HCT116 (cell line): Measurements from ENCODE around the gene FRMD3. TPM values are rescaled to one million over a fixed set of nuclear protein-coding genes. Genes with fewer than 3 reads are reported as not detected.

ENCODE experiments used
- ATAC-seq: fragments of 200-7000 bp; cut with Tn5 transposase; 2 replicates; pipeline ENCODE4 v1.9.1; 2020; ENCODE audit warnings: mild to moderate bottlenecking, moderate library complexity
- BruUV-seq: library from RNA; stranded (reverse); fragments of 400-500 nt; replicated peaks from 2 replicates; lab custom pipeline; 2021; lab: Mats Ljungman, UMichigan
- CTCF ChIA-PET: fragments of 300-600 bp; sonication (Branson Sonifier 250); formaldehyde crosslinking; loops from one replicate; lab custom pipeline; 2021; ENCODE audit warnings: antibody characterized with exemption; lab: Charles Lee
- POLR2A ChIA-PET: fragments of 300-600, 350-600 bp; sonication (Branson Sonifier 250); formaldehyde crosslinking; loops from one replicate; lab custom pipeline; 2021; ENCODE audit warnings: antibody characterized with exemption; lab: Charles Lee
- RAD21 ChIA-PET, 2 experiments: fragments of 300-600 bp; sonication (Branson Sonifier 250); formaldehyde crosslinking; loops; one replicate each; lab custom pipeline; 2023; ENCODE audit warnings: low total read pairs in 2 of 2; ENCODE audit not compliant: uncharacterized antibody in 2 of 2, unreplicated experiment in 2 of 2, low non-redundant PET in 1 of 2; lab: Charles Lee
- DNase-seq: peaks from one replicate; pipeline ENCODE4 v3.0.0-alpha.2; 2010; ENCODE audit warnings: low read depth, low spot score
- H2AFZ ChIP-seq: fragments of 200-600 bp; shearing (Covaris generic), sonication (generic); 2 replicates; pipeline ENCODE4 v1.6.1; 2017; ENCODE audit warnings: low read depth, mixed run types, mixed read lengths, antibody characterized with exemption, low read length; ENCODE audit not compliant: poor library complexity, severe bottlenecking
- H3K27ac ChIP-seq: 2 replicates; pipeline ENCODE4 v1.5.1; 2012; ENCODE audit warnings: low read depth, low read length
- H3K27me3 ChIP-seq: fragments of 200-600 bp; sonication (generic); 2 replicates; pipeline ENCODE4 v1.6.1; 2016; ENCODE audit warnings: mixed run types, low read length, mixed read lengths; ENCODE audit not compliant: insufficient read depth
- H3K36me3 ChIP-seq, 2 experiments: fragments of 200-500 bp in 1 of 2; fragments of 200-600 bp in 1 of 2; sonication (Bioruptor generic) in 1 of 2; sonication (generic) in 1 of 2; 2 replicates each; pipeline versions ENCODE4 v1.5.1 to v1.6.1; 2014 to 2016; ENCODE audit warnings: low read length in 2 of 2, inconsistent platforms in 1 of 2, mixed read lengths in 1 of 2, mixed run types in 1 of 2; ENCODE audit not compliant: insufficient read depth in 2 of 2, control insufficient read depth in 1 of 2
- H3K4me1 ChIP-seq, 2 experiments: fragments of 200-600 bp in 1 of 2; sonication (generic) in 1 of 2; 2 replicates each; pipeline versions ENCODE4 v1.5.1 to v1.6.1; 2012 to 2017; ENCODE audit warnings: low read length in 2 of 2, inconsistent platforms in 1 of 2, mild to moderate bottlenecking in 1 of 2, mixed read lengths in 1 of 2, mixed run types in 1 of 2, moderate library complexity in 1 of 2; ENCODE audit not compliant: insufficient read depth in 2 of 2, control insufficient read depth in 1 of 2
- H3K4me2 ChIP-seq: fragments of 200-600 bp; sonication (generic); 2 replicates; pipeline ENCODE4 v1.6.1; 2017; ENCODE audit warnings: mixed run types, low read length, mixed read lengths
- H3K4me3 ChIP-seq, 2 experiments: fragments of 200-600 bp in 1 of 2; sonication (generic) in 1 of 2; replicated peaks in 1 of 2; 2 replicates each; pipeline ENCODE4 v1.5.1; 2011 to 2016; ENCODE audit warnings: low read length in 2 of 2, control low read depth in 1 of 2, low read depth in 1 of 2, mild to moderate bottlenecking in 1 of 2, mixed read lengths in 1 of 2, mixed run types in 1 of 2
- H3K79me2 ChIP-seq: fragments of 200-600 bp; sonication (generic); 2 replicates; pipeline ENCODE4 v1.6.1; 2017; ENCODE audit warnings: mild to moderate bottlenecking, mixed run types, low read length, moderate library complexity, mixed read lengths; ENCODE audit not compliant: insufficient read depth
- H3K9ac ChIP-seq: fragments of 200-600 bp; sonication (generic); 2 replicates; pipeline ENCODE4 v1.6.1; 2016; ENCODE audit warnings: low read length, mixed read lengths
- H3K9me2 ChIP-seq: fragments of 200-600 bp; sonication (generic), shearing (Covaris generic); 2 replicates; pipeline ENCODE4 v1.6.1; 2017; ENCODE audit warnings: mixed run types, mild to moderate bottlenecking, moderate library complexity; ENCODE audit not compliant: insufficient read depth
- H3K9me3 ChIP-seq, 2 experiments: fragments of 200-500 bp in 1 of 2; fragments of 200-600 bp in 1 of 2; sonication (Bioruptor generic) in 1 of 2; sonication (generic) in 1 of 2; 2 replicates each; pipeline ENCODE4 v1.6.1; 2014 to 2017; ENCODE audit warnings: low read length in 2 of 2, mixed read lengths in 2 of 2, inconsistent platforms in 1 of 2, low read depth in 1 of 2, mild to moderate bottlenecking in 1 of 2, mixed run types in 1 of 2, moderate library complexity in 1 of 2; ENCODE audit not compliant: control insufficient read depth in 1 of 2, insufficient read depth in 1 of 2
- H4K20me1 ChIP-seq: fragments of 200-600 bp; sonication (generic), shearing (Covaris generic); 2 replicates; pipeline ENCODE4 v1.6.1; 2017; ENCODE audit warnings: mixed run types, mild to moderate bottlenecking, moderate library complexity; ENCODE audit not compliant: insufficient read depth
- CTCF ChIP-seq, 3 experiments: fragments of 200-600 bp in 1 of 3; sonication (generic) in 1 of 3; IDR thresholded peaks in 2 of 3; conservative IDR thresholded peaks in 1 of 3; 2 replicates each; pipeline ENCODE4 v1.5.1; 2012 to 2017; ENCODE audit warnings: low read depth in 2 of 3, low read length in 2 of 3, antibody characterized with exemption in 1 of 3, borderline replicate concordance in 1 of 3, control low read depth in 1 of 3, mild to moderate bottlenecking in 1 of 3, mixed read lengths in 1 of 3, mixed run types in 1 of 3, moderate library complexity in 1 of 3; ENCODE audit not compliant: insufficient read depth in 1 of 3
- POLR2A ChIP-seq: IDR thresholded peaks from 2 replicates; pipeline ENCODE4 v1.7.0; 2011; ENCODE audit warnings: borderline replicate concordance; ENCODE audit not compliant: insufficient read depth, insufficient read length; ENCODE audit errors: extremely low read depth
- RAD21 ChIP-seq: IDR thresholded peaks from 2 replicates; pipeline ENCODE4 v1.6.1; 2012; ENCODE audit warnings: low read depth, mild to moderate bottlenecking
- REST ChIP-seq: IDR thresholded peaks from 2 replicates; pipeline ENCODE4 v1.6.1; 2012; ENCODE audit warnings: low read depth
- intact Hi-C: fragments of 100-400 bp; cut with micrococcal nuclease; formaldehyde crosslinking; loops from 2 replicates; pipeline ENCODE4 v1.10.0; 2022
- total RNA-seq: library from RNA; stranded (reverse); gene quantifications from one replicate; pipeline ENCODE4 v1.2.1, GENCODE V29; 2021; ENCODE audit not compliant: unreplicated experiment

Gene FRMD3
- total RNA-seq, 1 experiment from 2014 or later: 0.89 TPM

DNA sequence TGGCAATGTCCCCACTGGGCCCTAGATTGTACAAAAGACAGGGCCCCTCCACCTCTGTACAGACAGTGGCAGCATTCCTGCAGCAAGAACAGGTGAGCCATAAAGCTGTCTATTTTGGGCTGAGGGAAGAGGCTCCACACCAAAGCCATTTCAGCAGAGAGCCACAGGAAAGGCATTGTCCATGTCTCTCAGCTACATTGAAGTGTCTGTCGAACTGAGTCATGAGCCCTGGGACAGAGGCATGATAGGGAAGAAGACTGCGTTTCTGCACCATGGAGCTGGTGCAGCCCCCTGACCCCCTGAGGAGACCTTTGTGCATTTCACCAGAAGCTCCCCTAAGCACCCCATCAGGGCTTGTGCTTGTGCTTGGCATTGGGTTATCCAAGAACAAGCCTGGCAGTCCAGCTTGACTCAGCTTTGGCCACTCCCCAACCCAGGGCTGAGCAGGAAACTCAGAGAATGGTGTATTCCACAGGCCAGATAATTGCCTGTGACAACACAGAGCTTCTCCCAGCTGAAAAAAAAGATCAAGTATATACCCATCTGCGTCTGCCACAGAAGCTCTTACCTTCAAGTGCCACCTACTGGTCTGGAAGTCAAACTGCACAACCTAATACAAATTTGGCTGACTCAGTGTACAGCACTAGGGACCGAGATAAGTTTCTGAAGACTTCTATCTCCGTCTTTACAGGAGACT, 5.9 kb upstream of the FRMD3 start:
- no peaks in the 10 kb centered on the region for H4K20me1 ChIP-seq
- H3K4me3 ChIP-seq: no peak overlapping the region
- no peaks in the 10 kb centered on the region for H3K27me3 ChIP-seq
- ATAC-seq: peak; percentile 99
- no peak overlapping the region for H3K9ac ChIP-seq
- H2AFZ ChIP-seq: no peak overlapping the region
- ChIA-PET RAD21 (interaction anchor here (0.8 to 2.0 kb wide), 4 partner anchors 210 to 325 kb away, joined by 3 to 7 read pairs (median 3); no protein-coding TSS in a partner anchor), POLR2A (no interaction called here), CTCF (interaction anchor here (0.8 to 3.7 kb wide), 8 partner anchors 9 to 349 kb away, joined by 3 to 46 read pairs (median 5); no protein-coding TSS in a partner anchor)
- no peaks in the 10 kb centered on the region for H3K9me2 ChIP-seq
- no peak overlapping the region for H3K27ac ChIP-seq
- H3K4me1 ChIP-seq: peaks cover 0 to under 1% of the 10 kb centered on the region in 2 experiments; a peak in 2 of 4 replicates
- BruUV-seq: no TSS peak
- H3K9me3 ChIP-seq: no peaks in the 10 kb centered on the region
- DNase-seq: peak; percentile 42
- H3K36me3 ChIP-seq: no peaks in the 10 kb centered on the region
- H3K4me2 ChIP-seq: no peak overlapping the region; the same call in 1 of the 2 replicates
- H3K79me2 ChIP-seq: no peaks in the 10 kb centered on the region
- peak; percentile 74 for TF ChIP-seq RAD21
- peak; percentile 56 to 78 (median 70); a peak in 5 of 6 replicates for TF ChIP-seq CTCF (IDR thresholded peaks at IDR 0.05 in 2 of 3, conservative IDR thresholded peaks at IDR 0.05 in 1 of 3; ENCODE audit: borderline replicate concordance in 1 of 3, insufficient read depth in 1 of 3, low read depth in 2 of 3, low read length in 2 of 3)
- no peak for TF ChIP-seq POLR2A
- no peak for TF ChIP-seq REST
- intact Hi-C loops: loop anchor here (1.0 to 5.0 kb wide), 2 partner anchors 210 to 327 kb away; no protein-coding TSS in a partner anchor
